Measurements from ENCODE around the gene RBMS1.

RBMS1 gene

DNA sequence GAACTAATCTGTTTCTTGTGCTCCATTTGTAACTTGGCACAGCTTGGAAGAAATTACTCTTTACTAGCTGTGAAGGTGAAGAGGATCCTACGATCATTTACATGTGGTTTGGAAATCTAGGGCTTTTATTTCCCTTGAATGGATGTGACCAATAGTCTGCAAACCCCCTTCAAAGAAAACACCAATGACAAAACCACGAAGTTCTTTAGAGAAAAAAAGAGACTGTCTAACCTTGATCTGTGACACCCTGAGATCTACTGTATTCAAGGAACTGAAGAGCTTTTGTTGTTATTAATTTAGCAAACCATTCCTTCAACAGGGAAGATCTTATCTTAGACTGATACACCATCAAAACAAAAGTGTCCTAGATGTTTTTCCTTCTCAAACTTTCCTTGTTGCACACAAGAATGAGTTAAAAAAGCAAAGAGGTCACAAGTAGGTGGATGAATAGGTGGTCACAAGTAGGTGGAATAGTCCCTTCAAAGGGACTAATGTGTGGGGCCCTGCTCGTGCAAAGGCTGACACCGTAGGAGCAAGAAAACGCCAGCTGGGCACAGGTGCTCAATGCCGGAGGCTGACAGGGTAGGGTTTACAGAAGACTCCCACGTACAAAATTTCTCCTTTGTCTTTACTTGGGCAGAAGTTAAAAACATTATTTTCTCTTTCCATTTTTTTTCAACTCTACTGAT, 197.9 kb downstream of the RBMS1 start:
- no peak for DNase-seq (ENCODE audit: insufficient read length, low spot score)
- TF ChIP-seq, protein P1, sequence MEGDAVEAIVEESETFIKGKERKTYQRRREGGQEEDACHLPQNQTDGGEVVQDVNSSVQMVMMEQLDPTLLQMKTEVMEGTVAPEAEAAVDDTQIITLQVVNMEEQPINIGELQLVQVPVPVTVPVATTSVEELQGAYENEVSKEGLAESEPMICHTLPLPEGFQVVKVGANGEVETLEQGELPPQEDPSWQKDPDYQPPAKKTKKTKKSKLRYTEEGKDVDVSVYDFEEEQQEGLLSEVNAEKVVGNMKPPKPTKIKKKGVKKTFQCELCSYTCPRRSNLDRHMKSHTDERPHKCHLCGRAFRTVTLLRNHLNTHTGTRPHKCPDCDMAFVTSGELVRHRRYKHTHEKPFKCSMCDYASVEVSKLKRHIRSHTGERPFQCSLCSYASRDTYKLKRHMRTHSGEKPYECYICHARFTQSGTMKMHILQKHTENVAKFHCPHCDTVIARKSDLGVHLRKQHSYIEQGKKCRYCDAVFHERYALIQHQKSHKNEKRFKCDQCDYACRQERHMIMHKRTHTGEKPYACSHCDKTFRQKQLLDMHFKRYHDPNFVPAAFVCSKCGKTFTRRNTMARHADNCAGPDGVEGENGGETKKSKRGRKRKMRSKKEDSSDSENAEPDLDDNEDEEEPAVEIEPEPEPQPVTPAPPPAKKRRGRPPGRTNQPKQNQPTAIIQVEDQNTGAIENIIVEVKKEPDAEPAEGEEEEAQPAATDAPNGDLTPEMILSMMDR (IDR thresholded peaks at IDR 0.05; ENCODE audit: insufficient read depth, missing control alignments), result no peak
- FAIRE-seq, result no peak

DNA sequence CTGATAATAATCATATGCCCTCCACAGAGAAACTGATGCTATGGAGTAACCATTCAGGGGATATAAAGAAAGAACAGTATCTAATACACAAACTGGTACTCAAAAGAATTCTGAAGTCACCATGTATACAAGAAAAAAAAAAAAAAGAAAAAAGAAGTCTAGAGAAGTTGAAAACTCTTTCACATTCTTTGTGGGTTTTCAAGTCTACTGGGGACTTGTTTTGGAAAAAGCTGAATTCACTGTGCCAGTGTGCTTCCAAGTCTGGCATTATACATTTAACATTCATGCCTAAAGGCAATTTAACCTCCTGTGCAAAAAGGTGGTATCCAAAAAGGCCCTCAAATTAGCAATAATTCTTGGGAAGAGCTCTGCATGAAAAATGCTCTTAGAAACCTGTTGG, 198.7 kb downstream of the RBMS1 start:
- DNase-seq (ENCODE audit: insufficient read length, low spot score) (no peak), FAIRE-seq (no peak)
- TF ChIP-seq, protein P1 (IDR thresholded peaks at IDR 0.05; ENCODE audit: insufficient read depth, missing control alignments), result no peak

DNA sequence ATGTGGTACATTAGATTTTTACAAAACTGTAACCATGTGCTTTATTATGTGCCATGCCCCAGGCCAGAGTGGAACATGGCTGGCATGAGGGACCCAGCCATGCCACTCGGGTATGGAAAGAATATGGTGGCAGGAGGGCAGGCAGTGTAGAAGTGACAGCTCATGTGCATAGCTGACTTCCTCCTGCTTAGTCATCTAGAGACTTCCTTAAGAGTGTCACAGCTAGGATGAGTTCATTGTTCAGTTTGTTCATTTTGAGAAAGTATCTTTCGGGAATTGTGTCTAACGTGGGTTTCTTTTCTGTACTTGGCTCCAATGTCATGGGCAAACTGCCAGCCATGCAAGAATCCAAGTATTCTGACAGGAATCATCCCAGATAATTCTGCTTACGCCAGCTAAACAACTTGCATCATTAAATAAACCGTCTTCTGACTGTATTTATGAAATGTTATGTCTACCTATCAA, 199.2 kb downstream of the RBMS1 start:
- no peak for FAIRE-seq
- TF ChIP-seq, protein P1 (IDR thresholded peaks at IDR 0.05; ENCODE audit: insufficient read depth, missing control alignments), result no peak
- no peak for DNase-seq (ENCODE audit: insufficient read length, low spot score)

DNA sequence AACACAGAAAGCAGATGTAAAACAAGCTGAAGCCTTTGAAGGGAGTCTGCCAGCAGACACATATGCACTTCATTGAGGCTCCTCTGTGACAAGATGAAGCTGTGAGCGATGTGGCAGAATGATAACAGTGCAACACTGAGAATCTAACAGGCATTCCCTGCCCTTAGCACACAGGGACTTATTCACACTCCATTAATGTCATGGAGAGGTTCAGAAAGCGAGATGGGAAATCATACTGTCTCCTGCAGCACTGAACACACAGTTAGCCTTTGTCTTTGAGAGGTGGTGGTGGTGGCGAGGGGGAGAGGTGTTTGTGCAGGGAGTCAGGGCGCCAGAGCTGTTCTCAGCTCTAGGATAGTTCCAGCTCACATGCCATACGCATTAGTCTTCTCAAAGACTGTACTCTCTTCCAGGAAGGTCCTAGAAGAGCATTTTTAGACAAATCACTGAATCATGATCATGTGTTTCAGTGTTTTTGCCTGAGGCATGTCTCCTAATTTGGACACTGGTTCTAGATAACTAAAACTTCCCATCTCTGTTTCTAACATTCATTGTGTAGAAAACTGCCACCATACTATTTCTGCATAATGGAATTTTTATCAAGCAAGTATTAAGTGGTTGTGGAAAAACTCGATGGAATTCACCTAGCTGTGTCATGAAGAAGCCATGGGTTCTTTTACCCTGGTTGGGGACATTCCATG, 200.1 kb downstream of the RBMS1 start:
- FAIRE-seq, result no peak
- TF ChIP-seq, protein P1 (IDR thresholded peaks at IDR 0.05; ENCODE audit: insufficient read depth, missing control alignments), result no peak
- no peak for DNase-seq (ENCODE audit: insufficient read length, low spot score)

DNA sequence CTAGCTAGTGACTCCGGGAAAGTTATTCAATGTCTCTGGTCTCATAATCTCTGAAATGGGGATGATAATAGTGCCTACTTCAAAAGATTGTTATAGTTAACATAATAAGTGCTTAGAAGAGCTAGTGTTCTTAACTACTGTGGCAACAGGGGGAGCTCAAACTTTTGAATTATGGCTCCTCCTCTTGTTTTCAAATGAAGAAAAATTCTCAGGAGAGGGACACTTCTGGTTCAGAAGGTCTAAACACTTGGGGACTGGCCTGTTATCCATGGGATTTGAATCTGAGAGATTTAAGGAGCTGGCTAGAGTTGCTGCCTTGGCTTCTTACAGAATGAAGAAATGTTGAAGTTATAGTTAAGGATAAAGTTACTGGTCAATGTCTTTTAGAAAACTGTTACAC, 201.4 kb downstream of the RBMS1 start:
- TF ChIP-seq, protein P1 (IDR thresholded peaks at IDR 0.05; ENCODE audit: insufficient read depth, missing control alignments), result peak; percentile 20
- DNase-seq (ENCODE audit: insufficient read length, low spot score) (no peak), FAIRE-seq (no peak)

DNA sequence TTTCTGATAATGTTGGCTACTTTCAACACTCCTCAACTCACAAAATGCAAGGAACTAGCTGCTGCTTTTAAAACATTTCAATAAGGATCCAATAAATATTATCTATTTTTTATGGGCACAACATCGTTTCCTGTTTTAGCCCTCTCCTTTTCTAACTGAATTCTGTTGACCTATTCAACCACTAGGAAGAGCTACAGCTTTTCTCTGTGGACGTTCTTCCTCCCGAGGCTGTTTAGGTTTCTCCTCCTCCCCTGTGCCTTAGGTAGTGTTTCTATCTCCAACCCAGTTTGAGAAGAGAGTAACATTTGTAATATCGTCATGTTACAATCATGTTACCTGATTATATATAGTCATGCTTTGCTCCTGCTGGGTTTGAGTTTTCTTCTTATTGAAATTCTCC, 202.2 kb downstream of the RBMS1 start:
- DNase-seq (ENCODE audit: insufficient read length, low spot score), result no peak
- FAIRE-seq, result no peak

More for the DNA sequence above, 202.2 kb downstream of the RBMS1 start:
- TF ChIP-seq, protein P1 (IDR thresholded peaks at IDR 0.05; ENCODE audit: insufficient read depth, missing control alignments), result no peak
